ENCODE data around the gene DGLUCY.

Gene DGLUCY

DNA sequence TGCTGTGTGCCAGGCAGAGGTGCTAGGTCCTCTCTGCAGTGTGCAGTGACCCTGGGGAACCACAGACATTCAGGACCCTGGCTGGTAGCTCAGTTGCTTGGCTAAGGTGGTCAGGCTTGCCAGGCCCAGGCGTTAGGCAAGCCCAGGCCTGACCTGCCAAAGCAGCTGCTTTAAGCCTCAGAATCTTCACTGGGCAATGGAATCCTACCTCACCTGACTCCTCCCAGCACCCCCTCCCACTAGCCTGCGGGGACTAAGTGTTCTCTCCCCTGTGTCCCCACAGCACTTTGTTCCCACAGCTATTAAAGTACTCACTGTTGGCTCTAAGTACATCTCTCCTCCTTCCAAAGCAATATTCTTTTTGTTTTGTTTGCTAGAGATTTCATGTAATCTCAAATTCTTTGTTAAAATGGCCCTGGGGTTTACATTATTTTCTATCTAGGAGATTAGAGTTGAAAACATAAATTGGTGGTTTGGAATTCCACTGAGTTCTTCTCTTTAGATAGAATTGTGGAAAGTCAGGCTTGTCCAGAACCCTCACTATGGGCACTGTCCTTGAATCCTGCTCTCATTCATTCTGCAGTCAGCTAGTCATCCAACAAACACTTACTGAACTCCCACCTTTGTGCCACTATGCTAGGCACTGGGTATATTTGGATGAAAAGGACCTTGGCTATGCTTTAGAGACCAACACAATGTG lies 44.4 kb downstream of the DGLUCY start:
- TF ChIP-seq, protein P1, sequence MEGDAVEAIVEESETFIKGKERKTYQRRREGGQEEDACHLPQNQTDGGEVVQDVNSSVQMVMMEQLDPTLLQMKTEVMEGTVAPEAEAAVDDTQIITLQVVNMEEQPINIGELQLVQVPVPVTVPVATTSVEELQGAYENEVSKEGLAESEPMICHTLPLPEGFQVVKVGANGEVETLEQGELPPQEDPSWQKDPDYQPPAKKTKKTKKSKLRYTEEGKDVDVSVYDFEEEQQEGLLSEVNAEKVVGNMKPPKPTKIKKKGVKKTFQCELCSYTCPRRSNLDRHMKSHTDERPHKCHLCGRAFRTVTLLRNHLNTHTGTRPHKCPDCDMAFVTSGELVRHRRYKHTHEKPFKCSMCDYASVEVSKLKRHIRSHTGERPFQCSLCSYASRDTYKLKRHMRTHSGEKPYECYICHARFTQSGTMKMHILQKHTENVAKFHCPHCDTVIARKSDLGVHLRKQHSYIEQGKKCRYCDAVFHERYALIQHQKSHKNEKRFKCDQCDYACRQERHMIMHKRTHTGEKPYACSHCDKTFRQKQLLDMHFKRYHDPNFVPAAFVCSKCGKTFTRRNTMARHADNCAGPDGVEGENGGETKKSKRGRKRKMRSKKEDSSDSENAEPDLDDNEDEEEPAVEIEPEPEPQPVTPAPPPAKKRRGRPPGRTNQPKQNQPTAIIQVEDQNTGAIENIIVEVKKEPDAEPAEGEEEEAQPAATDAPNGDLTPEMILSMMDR (IDR thresholded peaks at IDR 0.05), result no peak

DNA sequence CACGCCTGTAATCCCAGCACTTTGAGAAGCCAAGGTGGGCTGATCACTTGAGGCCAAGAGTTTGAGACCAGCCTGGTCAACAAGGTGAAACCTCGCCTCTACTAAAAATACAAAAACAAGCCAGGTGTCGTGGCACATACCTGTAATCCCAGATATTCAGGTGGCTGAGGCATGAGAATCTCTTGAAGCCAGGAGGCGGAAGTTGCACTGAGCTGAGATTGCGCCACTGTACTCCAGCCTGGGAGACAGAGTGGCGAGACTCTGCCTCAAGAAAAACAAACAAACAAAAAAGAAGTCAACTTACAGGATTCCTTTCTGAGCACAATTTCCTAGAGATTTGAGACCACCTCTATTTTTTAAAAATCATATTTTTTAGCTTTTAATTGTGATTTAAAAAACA lies 45.3 kb downstream of the DGLUCY start:
- TF ChIP-seq, protein P1 (IDR thresholded peaks at IDR 0.05), result no peak

DNA sequence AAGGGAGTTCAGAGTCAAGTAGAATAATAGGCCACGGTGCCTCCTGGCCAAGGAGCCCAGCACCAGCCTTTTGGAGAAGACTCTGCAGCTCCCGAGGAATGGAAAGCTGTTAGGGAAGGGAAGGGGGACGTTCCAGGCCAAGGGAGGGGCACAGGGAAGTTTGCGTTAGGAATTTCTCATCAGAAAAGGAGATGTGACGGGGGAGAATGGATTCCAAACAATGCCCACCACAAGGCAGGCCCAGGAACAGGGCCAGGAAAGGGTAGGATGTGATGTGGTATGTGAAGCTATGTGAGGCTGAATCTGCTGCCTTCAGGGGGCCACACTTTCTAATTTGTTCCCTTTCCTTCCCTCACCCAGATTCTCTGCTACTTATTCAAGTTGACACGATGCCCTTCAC lies 46.0 kb downstream of the DGLUCY start:
- TF ChIP-seq, protein P1 (IDR thresholded peaks at IDR 0.05), result no peak

DNA sequence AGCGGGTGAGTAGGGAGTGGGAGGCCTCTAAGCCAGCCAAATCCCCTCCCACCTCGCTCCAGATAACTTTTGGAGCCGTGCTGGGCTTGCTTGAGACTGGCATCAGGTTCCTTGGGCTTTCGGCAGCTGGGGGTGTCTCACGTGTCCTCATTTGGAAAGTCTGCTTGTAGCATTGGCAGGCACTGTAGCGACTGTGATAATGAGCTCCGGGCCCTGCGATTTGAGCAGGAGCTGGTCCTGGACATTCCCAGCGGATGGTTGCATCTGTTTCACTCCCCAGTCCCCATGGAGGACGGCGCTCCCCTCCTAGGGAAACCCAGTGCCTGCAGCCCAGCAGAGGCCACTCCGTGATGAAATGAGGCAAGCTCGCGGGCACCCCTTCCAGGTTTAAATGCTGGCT lies 49.4 kb downstream of the DGLUCY start:
- TF ChIP-seq, protein P1 (IDR thresholded peaks at IDR 0.05), result no peak

DNA sequence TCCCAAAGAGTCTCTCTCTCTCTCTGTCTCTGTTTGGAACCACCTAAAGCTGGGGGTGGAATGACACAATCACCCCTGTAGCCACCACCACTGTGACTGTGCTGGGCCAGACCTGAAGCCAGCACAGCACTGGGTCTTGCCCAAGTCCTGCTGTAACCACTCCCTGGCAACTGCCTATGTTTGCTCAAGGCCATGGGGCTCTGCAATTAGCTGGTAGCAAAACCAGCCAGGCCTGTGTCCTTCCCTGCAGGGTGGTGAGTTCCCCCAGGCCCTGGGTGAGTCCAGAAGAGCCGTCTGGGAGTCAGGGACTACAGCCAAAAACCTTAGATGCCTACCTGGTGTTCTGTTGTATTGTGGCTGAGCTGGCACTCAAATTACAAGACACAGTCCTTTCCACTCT lies 50.8 kb downstream of the DGLUCY start:
- TF ChIP-seq, protein P1 (IDR thresholded peaks at IDR 0.05), result no peak

DNA sequence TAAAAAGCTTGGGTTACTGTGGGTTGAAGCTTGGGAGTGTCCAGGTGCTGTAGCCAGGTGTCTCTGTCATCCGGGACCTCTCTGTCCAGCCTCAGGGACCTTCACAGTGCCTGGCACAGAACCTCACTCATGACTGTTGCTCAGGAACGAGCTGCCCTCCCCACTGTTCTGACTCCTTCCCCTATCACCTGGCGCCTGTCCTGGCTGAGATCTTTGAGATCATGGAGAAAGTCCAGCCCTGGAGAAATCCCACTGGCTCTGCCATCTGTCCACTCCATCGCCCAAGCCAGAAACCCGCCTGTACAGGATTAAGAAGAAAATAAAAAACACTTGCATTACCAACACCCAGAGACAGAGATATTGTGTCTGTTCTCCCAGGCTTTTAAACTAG lies 53.5 kb downstream of the DGLUCY start:
- TF ChIP-seq, protein P1 (IDR thresholded peaks at IDR 0.05), result no peak

DNA sequence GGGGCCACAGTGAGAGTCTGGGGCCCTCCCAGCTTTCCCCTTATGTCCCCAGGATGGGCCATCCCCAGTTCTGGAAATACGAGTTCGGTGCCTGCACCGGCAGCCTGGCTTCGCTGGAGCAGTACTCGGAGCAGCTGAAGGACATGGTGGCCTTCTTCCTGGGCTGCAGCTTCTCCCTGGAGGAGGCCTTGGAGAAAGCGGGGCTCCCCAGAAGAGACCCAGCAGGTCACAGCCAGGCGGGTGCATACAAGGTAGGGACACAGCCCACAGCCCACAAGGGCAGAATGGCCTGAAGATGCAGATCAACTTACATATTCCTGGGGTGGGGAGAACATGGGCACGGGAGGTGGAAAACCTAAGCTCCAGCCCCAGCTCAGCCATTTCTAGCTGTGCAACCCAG lies 56.1 kb downstream of the DGLUCY start:
- TF ChIP-seq, protein P1 (IDR thresholded peaks at IDR 0.05), result no peak

Measured in LNCAP (cell line).